Endodermal cell (in vitro differentiated cells): ENCODE data around the gene RPS6KA4. TPM values are rescaled to one million over a fixed set of nuclear protein-coding genes. Genes with fewer than 3 reads are reported as not detected.
A peak's percentile ranks its signal among the peaks of the same experiment; 100 is the strongest.

Experiments used
- DNase-seq: peaks from one replicate; pipeline ENCODE4 v3.0.0-alpha.2; 2017
- H3K27ac ChIP-seq: 2 replicates; pipeline ENCODE4 v1.5.1; 2013; ENCODE audit warnings: mild to moderate bottlenecking, low read depth, low read length, moderate library complexity
- H3K27me3 ChIP-seq: 2 replicates; pipeline ENCODE4 v1.6.1; 2013; ENCODE audit warnings: mild to moderate bottlenecking, low read length, moderate library complexity; ENCODE audit not compliant: insufficient read depth, control insufficient read depth, poor library complexity, severe bottlenecking
- H3K36me3 ChIP-seq: 2 replicates; pipeline ENCODE4 v1.7.0; 2013; ENCODE audit warnings: mild to moderate bottlenecking, low read length, moderate library complexity; ENCODE audit not compliant: control insufficient read depth, insufficient read depth
- H3K4me1 ChIP-seq: one replicate; pipeline ENCODE4 v1.7.0; 2013; ENCODE audit warnings: low read length; ENCODE audit not compliant: control insufficient read depth, insufficient read depth
- H3K4me3 ChIP-seq: 2 replicates; pipeline ENCODE4 v1.5.1; 2013; ENCODE audit warnings: mild to moderate bottlenecking, low read length, moderate library complexity
- H3K9ac ChIP-seq: 2 replicates; pipeline ENCODE4 v1.6.1; 2013; ENCODE audit warnings: mild to moderate bottlenecking, low read length, moderate library complexity; ENCODE audit not compliant: poor library complexity, severe bottlenecking; ENCODE audit errors: extremely low read depth
- H3K9me3 ChIP-seq: 2 replicates; pipeline ENCODE4 v1.6.1; 2013; ENCODE audit warnings: mild to moderate bottlenecking, low read length, moderate library complexity; ENCODE audit not compliant: control insufficient read depth
- H3K27ac Mint-ChIP-seq: 2 replicates; pipeline ENCODE4 v1.8.0; 2020; ENCODE audit warnings: mixed read lengths
- H3K27me3 Mint-ChIP-seq: 2 replicates; pipeline ENCODE4 v1.8.0; 2021; ENCODE audit warnings: mild to moderate bottlenecking, mixed read lengths; ENCODE audit not compliant: insufficient read depth
- H3K36me3 Mint-ChIP-seq: 2 replicates; pipeline ENCODE4 v1.8.0; 2020; ENCODE audit warnings: low read depth, mixed read lengths
- H3K4me1 Mint-ChIP-seq: 2 replicates; pipeline ENCODE4 v1.8.0; 2020; ENCODE audit warnings: mixed read lengths
- H3K4me3 Mint-ChIP-seq: 2 replicates; pipeline ENCODE4 v1.8.0; 2020; ENCODE audit warnings: mild to moderate bottlenecking, moderate library complexity, mixed read lengths
- H3K9me3 Mint-ChIP-seq: 2 replicates; pipeline ENCODE4 v1.8.0; 2020; ENCODE audit warnings: mild to moderate bottlenecking, mixed read lengths
- WGBS, 2 experiments: methylation state at CpG; one replicate each; pipeline versions ENCODE4 v1.1.5 to v1.1.7; 2013; ENCODE audit warnings: missing lambda C conversion rate in 2 of 2, mixed read lengths in 1 of 2; ENCODE audit not compliant: insufficient coverage in 1 of 2, insufficient read length in 1 of 2; 5-methylcytosine and 5-hydroxymethylcytosine counted together
- total RNA-seq, 2 donors: library from RNA; stranded (reverse); fragmentation: NEBNext Ultra II Directional in 1 of 2; extraction: Animal tissue kit (Norgen Biotek cat#: 25700) in 1 of 2; gene quantifications; 2 replicates in 1 of 2; 3 replicates in 1 of 2; pipeline ENCODE4 v1.2.1, GENCODE V29; 2021
- TF ChIP-seq, protein P1 (sequence below): fragments of 200-600 bp; sonication (generic); conservative IDR thresholded peaks from 2 replicates; pipeline ENCODE4 v1.5.0; 2021; ENCODE audit warnings: antibody characterized with exemption, mild to moderate bottlenecking

RPS6KA4 gene
- total RNA-seq, 2 donors from 2014 or later: 13.5 to 14.5 TPM

GRCh38 chr11:64372021-64372420 lies 13.1 kb downstream of the RPS6KA4 start:
- Mint-ChIP-seq H3K27ac (no peak overlapping the region), H3K4me1 (no peaks in the 10 kb centered on the region), H3K36me3 (peaks cover 24% of the 10 kb centered on the region), H3K9me3 (no peaks in the 10 kb centered on the region), H3K27me3 (no peaks in the 10 kb centered on the region), H3K4me3 (no peak overlapping the region)
- DNase-seq: no peak
- no peak overlapping the region for H3K9ac ChIP-seq
- H3K27ac ChIP-seq: no peak overlapping the region
- H3K27me3 ChIP-seq: no peaks in the 10 kb centered on the region
- TF ChIP-seq, protein P1, sequence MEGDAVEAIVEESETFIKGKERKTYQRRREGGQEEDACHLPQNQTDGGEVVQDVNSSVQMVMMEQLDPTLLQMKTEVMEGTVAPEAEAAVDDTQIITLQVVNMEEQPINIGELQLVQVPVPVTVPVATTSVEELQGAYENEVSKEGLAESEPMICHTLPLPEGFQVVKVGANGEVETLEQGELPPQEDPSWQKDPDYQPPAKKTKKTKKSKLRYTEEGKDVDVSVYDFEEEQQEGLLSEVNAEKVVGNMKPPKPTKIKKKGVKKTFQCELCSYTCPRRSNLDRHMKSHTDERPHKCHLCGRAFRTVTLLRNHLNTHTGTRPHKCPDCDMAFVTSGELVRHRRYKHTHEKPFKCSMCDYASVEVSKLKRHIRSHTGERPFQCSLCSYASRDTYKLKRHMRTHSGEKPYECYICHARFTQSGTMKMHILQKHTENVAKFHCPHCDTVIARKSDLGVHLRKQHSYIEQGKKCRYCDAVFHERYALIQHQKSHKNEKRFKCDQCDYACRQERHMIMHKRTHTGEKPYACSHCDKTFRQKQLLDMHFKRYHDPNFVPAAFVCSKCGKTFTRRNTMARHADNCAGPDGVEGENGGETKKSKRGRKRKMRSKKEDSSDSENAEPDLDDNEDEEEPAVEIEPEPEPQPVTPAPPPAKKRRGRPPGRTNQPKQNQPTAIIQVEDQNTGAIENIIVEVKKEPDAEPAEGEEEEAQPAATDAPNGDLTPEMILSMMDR: no peak
- peaks cover 9% of the 10 kb centered on the region for H3K36me3 ChIP-seq
- no peak overlapping the region for H3K4me3 ChIP-seq
- WGBS, 2 experiments: 92 to 97% methylated on average over 6 of the region's 6 CpGs
- H3K9me3 ChIP-seq: no peaks in the 10 kb centered on the region
- H3K4me1 ChIP-seq: no peaks in the 10 kb centered on the region

- WGBS, 2 experiments: 81 to 90% methylated on average over 13 to 18 of the region's 18 CpGs
Observed at GRCh38 chr11:64372802-64373597, 14.0 kb downstream of the RPS6KA4 start.

GRCh38 chr11:64373598-64373974 lies 14.6 kb downstream of the RPS6KA4 start:
- no peak overlapping the region for H3K4me3 ChIP-seq
- H3K4me1 Mint-ChIP-seq: no peaks in the 10 kb centered on the region
- peaks cover 16% of the 10 kb centered on the region for H3K36me3 Mint-ChIP-seq
- H3K27me3 Mint-ChIP-seq: no peaks in the 10 kb centered on the region
- peak overlapping the region; percentile 24 for H3K4me3 Mint-ChIP-seq
- H3K9ac ChIP-seq: no peak overlapping the region
- H3K4me1 ChIP-seq: no peaks in the 10 kb centered on the region
- H3K36me3 ChIP-seq: peaks cover 4% of the 10 kb centered on the region
- 76 to 80% methylated on average over 4 to 5 of the region's 5 CpGs for WGBS, 2 experiments
- H3K27ac ChIP-seq: no peak overlapping the region
- H3K27ac Mint-ChIP-seq: no peak overlapping the region
- no peak for DNase-seq
- TF ChIP-seq, protein P1: no peak
- no peaks in the 10 kb centered on the region for H3K27me3 ChIP-seq
- no peaks in the 10 kb centered on the region for H3K9me3 Mint-ChIP-seq
- H3K9me3 ChIP-seq: no peaks in the 10 kb centered on the region

More at GRCh38 chr11:64372802-64373597, 14.0 kb downstream of the RPS6KA4 start:
- peak; percentile 90 for DNase-seq
- Mint-ChIP-seq H3K4me3 (peak overlapping the region; percentile 24), H3K9me3 (no peaks in the 10 kb centered on the region), H3K27ac (peak overlapping the region; percentile 35), H3K27me3 (no peaks in the 10 kb centered on the region), H3K4me1 (no peaks in the 10 kb centered on the region), H3K36me3 (peaks cover 19% of the 10 kb centered on the region)
- Histone ChIP-seq H3K27me3 (no peaks in the 10 kb centered on the region), H3K4me3 (no peak overlapping the region), H3K27ac (no peak overlapping the region), H3K9me3 (no peaks in the 10 kb centered on the region), H3K4me1 (no peaks in the 10 kb centered on the region), H3K9ac (no peak overlapping the region), H3K36me3 (peaks cover 4% of the 10 kb centered on the region)
- TF ChIP-seq, protein P1: no peak
